HEK293 (cell line): ENCODE measurements around the gene CATSPERZ.

Experiments
- EGR2 ChIP-seq: fragments of 450-650 bp; formaldehyde crosslinking; IDR thresholded peaks from 2 replicates; pipeline ENCODE4 v1.5.1; 2016; ENCODE audit warnings: low read depth, missing biosample characterization, missing genetic modification characterization
- GLIS1 ChIP-seq: fragments of 450-650 bp; formaldehyde crosslinking; IDR thresholded peaks from 2 replicates; pipeline ENCODE4 v1.5.1; 2016; ENCODE audit warnings: missing biosample characterization, missing genetic modification characterization
- KLF8 ChIP-seq: fragments of 450-650 bp; formaldehyde crosslinking; IDR thresholded peaks from 2 replicates; pipeline ENCODE4 v1.5.1; 2016; ENCODE audit warnings: missing biosample characterization, missing genetic modification characterization
- KLF9 ChIP-seq: fragments of 450-650 bp; formaldehyde crosslinking; IDR thresholded peaks from 2 replicates; pipeline ENCODE4 v1.5.1; 2016; ENCODE audit warnings: missing biosample characterization, missing genetic modification characterization, low read depth
- SP3 ChIP-seq: fragments of 450-650 bp; formaldehyde crosslinking; IDR thresholded peaks from 2 replicates; pipeline ENCODE4 v1.5.1; 2016; ENCODE audit warnings: missing biosample characterization, missing genetic modification characterization
- WT1 ChIP-seq: fragments of 450-650 bp; formaldehyde crosslinking; IDR thresholded peaks from 2 replicates; pipeline ENCODE4 v1.5.1; 2016; ENCODE audit warnings: missing biosample characterization, missing genetic modification characterization
- YY1 ChIP-seq: fragments of 450-650 bp; formaldehyde crosslinking; IDR thresholded peaks from 2 replicates; pipeline ENCODE4 v1.5.1; 2018; ENCODE audit warnings: missing biosample characterization, missing genetic modification characterization
- ZBTB20 ChIP-seq: fragments of 450-650 bp; formaldehyde crosslinking; IDR thresholded peaks from 2 replicates; pipeline ENCODE4 v1.5.1; 2016; ENCODE audit warnings: missing biosample characterization, missing genetic modification characterization
- ZBTB8A ChIP-seq: fragments of 450-650 bp; formaldehyde crosslinking; IDR thresholded peaks from 2 replicates; pipeline ENCODE4 v1.5.1; 2016; ENCODE audit warnings: missing biosample characterization, missing genetic modification characterization
- ZEB2 ChIP-seq: fragments of 450-650 bp; formaldehyde crosslinking; IDR thresholded peaks from 2 replicates; pipeline ENCODE4 v1.5.1; 2016; ENCODE audit warnings: missing biosample characterization, missing genetic modification characterization
- ZNF214 ChIP-seq: fragments of 450-650 bp; formaldehyde crosslinking; IDR thresholded peaks from 2 replicates; pipeline ENCODE4 v1.5.1; 2017; ENCODE audit warnings: missing biosample characterization, mild to moderate bottlenecking, missing genetic modification characterization, borderline replicate concordance
- ZNF292 ChIP-seq: fragments of 450-650 bp; formaldehyde crosslinking; IDR thresholded peaks from 2 replicates; pipeline ENCODE4 v1.5.1; 2016; ENCODE audit warnings: low read depth, missing biosample characterization, missing genetic modification characterization, borderline replicate concordance
- ZNF37A ChIP-seq: fragments of 450-650 bp; IDR thresholded peaks from 2 replicates; pipeline ENCODE4 v1.5.1; 2018; ENCODE audit warnings: missing biosample characterization, missing genetic modification characterization
- ZNF433 ChIP-seq: fragments of 450-650 bp; formaldehyde crosslinking; IDR thresholded peaks from 2 replicates; pipeline ENCODE4 v1.5.1; 2016; ENCODE audit warnings: missing biosample characterization, missing genetic modification characterization, low read depth
- ZNF561 ChIP-seq: fragments of 450-650 bp; IDR thresholded peaks from 2 replicates; pipeline ENCODE4 v1.5.1; 2018; ENCODE audit warnings: missing biosample characterization, missing genetic modification characterization, borderline replicate concordance
- ZNF600 ChIP-seq: fragments of 450-650 bp; formaldehyde crosslinking; IDR thresholded peaks from 2 replicates; pipeline ENCODE4 v1.5.1; 2016; ENCODE audit warnings: missing biosample characterization, missing genetic modification characterization
- ZNF837 ChIP-seq: fragments of 450-650 bp; formaldehyde crosslinking; IDR thresholded peaks from 2 replicates; pipeline ENCODE4 v1.5.1; 2016; ENCODE audit warnings: missing biosample characterization, missing genetic modification characterization
- TF ChIP-seq, protein P1 (sequence below): fragments of 450-650 bp; IDR thresholded peaks from 2 replicates; pipeline ENCODE4 v1.5.1; 2018; ENCODE audit warnings: missing biosample characterization, missing genetic modification characterization
- TF ChIP-seq, protein P2 (sequence below): fragments of 450-650 bp; formaldehyde crosslinking; IDR thresholded peaks from 2 replicates; pipeline ENCODE4 v1.5.1; 2017; ENCODE audit warnings: missing biosample characterization, mild to moderate bottlenecking, missing genetic modification characterization, moderate library complexity
- TF ChIP-seq, protein P3 (sequence below): fragments of 450-650 bp; formaldehyde crosslinking; IDR thresholded peaks from 2 replicates; pipeline ENCODE4 v1.5.1; 2016; ENCODE audit warnings: missing biosample characterization, missing genetic modification characterization
- TF ChIP-seq, protein P4 (sequence below): fragments of 450-650 bp; formaldehyde crosslinking; IDR thresholded peaks from 2 replicates; pipeline ENCODE4 v1.5.1; 2016; ENCODE audit warnings: missing biosample characterization, missing genetic modification characterization
- TF ChIP-seq, protein P5 (sequence below): fragments of 450-650 bp; formaldehyde crosslinking; optimal IDR thresholded peaks from 2 replicates; pipeline ENCODE3; 2016; ENCODE audit warnings: missing biosample characterization, mild to moderate bottlenecking, missing genetic modification characterization
- TF ChIP-seq, protein P6 (sequence below): fragments of 450-650 bp; formaldehyde crosslinking; IDR thresholded peaks from 2 replicates; pipeline ENCODE4 v1.5.1; 2016; ENCODE audit warnings: missing biosample characterization, missing genetic modification characterization
- TF ChIP-seq, protein P7 (sequence below): sonication (generic); formaldehyde crosslinking; IDR thresholded peaks from 2 replicates; pipeline ENCODE4 v1.8.1; 2022; ENCODE audit warnings: mild to moderate bottlenecking, moderate library complexity, missing genetic modification reagents

Gene CATSPERZ

DNA sequence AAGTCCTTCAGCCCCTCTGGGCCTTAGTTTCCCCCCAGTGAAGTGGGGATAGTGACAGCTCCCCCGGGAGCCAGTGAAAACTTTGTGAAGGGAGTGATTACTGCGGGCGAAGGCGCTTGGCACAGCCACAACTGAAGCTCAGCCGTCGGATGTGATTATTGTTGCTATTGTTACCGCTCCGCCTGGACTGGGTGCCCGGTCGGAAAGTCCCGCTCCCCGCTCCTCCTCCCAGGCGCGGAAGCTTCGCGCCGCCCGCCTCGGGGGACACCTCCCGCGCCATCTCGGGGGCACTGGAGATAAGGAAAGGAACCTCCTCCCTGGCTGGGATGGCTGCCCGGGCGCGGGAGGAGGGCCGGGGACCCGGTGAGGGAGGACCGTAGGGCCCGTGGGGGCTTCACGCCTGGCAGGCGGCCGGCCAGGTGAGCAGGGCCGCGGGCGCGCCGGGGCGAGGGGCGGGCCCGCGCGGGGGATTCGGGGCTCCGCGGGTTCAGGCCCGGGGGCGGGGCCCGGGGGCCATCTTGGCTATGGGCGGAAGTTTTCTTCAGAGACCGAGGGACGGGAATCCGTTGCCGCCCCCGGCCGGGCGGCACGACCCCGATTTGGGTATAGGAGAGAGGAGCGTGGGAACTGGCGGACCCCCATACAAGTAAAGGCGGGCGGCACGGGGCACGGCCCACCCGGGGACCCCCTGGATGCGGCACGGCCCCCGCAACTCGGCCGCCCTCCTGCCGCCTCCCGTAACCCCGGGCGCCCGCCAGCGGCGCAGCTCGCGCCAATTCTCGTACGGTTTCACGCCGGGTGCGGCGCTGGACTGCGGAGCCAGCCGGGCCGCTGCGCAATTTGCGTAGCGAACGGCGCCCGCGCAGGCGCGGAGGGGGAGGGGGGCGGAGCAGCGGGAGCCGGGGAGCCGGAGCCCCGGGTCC, 14.9 kb upstream of the CATSPERZ start, which contains the start of gene GPR137 (continued):
- TF ChIP-seq ZBTB8A (peak; percentile 65), GLIS1 (tag by site-specific recombination) (peak; percentile 10; the same call in 1 of the 2 replicates), EGR2 (tag by site-specific recombination) (0 out of 2 replicates have a peak, but pooled peaks have one; percentile 19), ZNF561 (tag by site-specific recombination) (peak; percentile 55; the same call in 1 of the 2 replicates), ZEB2 (tag by site-specific recombination) (peak; percentile 59; the same call in 1 of the 2 replicates), ZNF433 (tag by site-specific recombination) (no peak), ZNF837 (tag by site-specific recombination) (no peak), ZNF214 (tag by site-specific recombination) (no peak), KLF8 (peak; percentile 32; the same call in 1 of the 2 replicates), ZNF37A (tag by site-specific recombination) (peak; percentile 85), YY1 (tag by site-specific recombination) (peak; percentile 55; the same call in 1 of the 2 replicates), ZNF600 (tag by site-specific recombination) (0 out of 2 replicates have a peak, but pooled peaks have one; percentile 4), WT1 (tag by site-specific recombination) (peak; percentile 15; the same call in 1 of the 2 replicates), ZNF292 (tag by site-specific recombination) (no peak), KLF9 (tag by site-specific recombination) (peak; percentile 63), ZBTB20 (tag by site-specific recombination) (peak; percentile 43; the same call in 1 of the 2 replicates), SP3 (peak; percentile 55; the same call in 1 of the 2 replicates)
- TF ChIP-seq, protein P1, sequence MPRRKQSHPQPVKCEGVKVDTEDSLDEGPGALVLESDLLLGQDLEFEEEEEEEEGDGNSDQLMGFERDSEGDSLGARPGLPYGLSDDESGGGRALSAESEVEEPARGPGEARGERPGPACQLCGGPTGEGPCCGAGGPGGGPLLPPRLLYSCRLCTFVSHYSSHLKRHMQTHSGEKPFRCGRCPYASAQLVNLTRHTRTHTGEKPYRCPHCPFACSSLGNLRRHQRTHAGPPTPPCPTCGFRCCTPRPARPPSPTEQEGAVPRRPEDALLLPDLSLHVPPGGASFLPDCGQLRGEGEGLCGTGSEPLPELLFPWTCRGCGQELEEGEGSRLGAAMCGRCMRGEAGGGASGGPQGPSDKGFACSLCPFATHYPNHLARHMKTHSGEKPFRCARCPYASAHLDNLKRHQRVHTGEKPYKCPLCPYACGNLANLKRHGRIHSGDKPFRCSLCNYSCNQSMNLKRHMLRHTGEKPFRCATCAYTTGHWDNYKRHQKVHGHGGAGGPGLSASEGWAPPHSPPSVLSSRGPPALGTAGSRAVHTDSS (tag by site-specific recombination): 0 out of 2 replicates have a peak, but pooled peaks have one; percentile 11
- TF ChIP-seq, protein P2, sequence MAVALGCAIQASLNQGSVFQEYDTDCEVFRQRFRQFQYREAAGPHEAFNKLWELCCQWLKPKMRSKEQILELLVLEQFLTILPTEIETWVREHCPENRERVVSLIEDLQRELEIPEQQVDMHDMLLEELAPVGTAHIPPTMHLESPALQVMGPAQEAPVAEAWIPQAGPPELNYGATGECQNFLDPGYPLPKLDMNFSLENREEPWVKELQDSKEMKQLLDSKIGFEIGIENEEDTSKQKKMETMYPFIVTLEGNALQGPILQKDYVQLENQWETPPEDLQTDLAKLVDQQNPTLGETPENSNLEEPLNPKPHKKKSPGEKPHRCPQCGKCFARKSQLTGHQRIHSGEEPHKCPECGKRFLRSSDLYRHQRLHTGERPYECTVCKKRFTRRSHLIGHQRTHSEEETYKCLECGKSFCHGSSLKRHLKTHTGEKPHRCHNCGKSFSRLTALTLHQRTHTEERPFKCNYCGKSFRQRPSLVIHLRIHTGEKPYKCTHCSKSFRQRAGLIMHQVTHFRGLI: 0 out of 2 replicates have a peak, but pooled peaks have one; percentile 34
- TF ChIP-seq, protein P3, sequence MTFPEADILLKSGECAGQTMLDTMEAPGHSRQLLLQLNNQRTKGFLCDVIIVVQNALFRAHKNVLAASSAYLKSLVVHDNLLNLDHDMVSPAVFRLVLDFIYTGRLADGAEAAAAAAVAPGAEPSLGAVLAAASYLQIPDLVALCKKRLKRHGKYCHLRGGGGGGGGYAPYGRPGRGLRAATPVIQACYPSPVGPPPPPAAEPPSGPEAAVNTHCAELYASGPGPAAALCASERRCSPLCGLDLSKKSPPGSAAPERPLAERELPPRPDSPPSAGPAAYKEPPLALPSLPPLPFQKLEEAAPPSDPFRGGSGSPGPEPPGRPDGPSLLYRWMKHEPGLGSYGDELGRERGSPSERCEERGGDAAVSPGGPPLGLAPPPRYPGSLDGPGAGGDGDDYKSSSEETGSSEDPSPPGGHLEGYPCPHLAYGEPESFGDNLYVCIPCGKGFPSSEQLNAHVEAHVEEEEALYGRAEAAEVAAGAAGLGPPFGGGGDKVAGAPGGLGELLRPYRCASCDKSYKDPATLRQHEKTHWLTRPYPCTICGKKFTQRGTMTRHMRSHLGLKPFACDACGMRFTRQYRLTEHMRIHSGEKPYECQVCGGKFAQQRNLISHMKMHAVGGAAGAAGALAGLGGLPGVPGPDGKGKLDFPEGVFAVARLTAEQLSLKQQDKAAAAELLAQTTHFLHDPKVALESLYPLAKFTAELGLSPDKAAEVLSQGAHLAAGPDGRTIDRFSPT: peak; percentile 82
- TF ChIP-seq, protein P4, sequence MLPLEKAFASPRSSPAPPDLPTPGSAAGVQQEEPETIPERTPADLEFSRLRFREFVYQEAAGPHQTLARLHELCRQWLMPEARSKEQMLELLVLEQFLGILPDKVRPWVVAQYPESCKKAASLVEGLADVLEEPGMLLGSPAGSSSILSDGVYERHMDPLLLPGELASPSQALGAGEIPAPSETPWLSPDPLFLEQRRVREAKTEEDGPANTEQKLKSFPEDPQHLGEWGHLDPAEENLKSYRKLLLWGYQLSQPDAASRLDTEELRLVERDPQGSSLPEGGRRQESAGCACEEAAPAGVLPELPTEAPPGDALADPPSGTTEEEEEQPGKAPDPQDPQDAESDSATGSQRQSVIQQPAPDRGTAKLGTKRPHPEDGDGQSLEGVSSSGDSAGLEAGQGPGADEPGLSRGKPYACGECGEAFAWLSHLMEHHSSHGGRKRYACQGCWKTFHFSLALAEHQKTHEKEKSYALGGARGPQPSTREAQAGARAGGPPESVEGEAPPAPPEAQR: no peak
- TF ChIP-seq, protein P5, sequence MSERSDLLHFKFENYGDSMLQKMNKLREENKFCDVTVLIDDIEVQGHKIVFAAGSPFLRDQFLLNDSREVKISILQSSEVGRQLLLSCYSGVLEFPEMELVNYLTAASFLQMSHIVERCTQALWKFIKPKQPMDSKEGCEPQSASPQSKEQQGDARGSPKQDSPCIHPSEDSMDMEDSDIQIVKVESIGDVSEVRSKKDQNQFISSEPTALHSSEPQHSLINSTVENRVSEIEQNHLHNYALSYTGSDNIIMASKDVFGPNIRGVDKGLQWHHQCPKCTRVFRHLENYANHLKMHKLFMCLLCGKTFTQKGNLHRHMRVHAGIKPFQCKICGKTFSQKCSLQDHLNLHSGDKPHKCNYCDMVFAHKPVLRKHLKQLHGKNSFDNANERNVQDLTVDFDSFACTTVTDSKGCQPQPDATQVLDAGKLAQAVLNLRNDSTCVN: peak; percentile 65
- TF ChIP-seq, protein P6, sequence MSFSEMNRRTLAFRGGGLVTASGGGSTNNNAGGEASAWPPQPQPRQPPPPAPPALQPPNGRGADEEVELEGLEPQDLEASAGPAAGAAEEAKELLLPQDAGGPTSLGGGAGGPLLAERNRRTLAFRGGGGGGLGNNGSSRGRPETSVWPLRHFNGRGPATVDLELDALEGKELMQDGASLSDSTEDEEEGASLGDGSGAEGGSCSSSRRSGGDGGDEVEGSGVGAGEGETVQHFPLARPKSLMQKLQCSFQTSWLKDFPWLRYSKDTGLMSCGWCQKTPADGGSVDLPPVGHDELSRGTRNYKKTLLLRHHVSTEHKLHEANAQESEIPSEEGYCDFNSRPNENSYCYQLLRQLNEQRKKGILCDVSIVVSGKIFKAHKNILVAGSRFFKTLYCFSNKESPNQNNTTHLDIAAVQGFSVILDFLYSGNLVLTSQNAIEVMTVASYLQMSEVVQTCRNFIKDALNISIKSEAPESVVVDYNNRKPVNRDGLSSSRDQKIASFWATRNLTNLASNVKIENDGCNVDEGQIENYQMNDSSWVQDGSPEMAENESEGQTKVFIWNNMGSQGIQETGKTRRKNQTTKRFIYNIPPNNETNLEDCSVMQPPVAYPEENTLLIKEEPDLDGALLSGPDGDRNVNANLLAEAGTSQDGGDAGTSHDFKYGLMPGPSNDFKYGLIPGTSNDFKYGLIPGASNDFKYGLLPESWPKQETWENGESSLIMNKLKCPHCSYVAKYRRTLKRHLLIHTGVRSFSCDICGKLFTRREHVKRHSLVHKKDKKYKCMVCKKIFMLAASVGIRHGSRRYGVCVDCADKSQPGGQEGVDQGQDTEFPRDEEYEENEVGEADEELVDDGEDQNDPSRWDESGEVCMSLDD (tag by site-specific recombination): peak; percentile 69; the same call in 1 of the 2 replicates
- TF ChIP-seq, protein P7, sequence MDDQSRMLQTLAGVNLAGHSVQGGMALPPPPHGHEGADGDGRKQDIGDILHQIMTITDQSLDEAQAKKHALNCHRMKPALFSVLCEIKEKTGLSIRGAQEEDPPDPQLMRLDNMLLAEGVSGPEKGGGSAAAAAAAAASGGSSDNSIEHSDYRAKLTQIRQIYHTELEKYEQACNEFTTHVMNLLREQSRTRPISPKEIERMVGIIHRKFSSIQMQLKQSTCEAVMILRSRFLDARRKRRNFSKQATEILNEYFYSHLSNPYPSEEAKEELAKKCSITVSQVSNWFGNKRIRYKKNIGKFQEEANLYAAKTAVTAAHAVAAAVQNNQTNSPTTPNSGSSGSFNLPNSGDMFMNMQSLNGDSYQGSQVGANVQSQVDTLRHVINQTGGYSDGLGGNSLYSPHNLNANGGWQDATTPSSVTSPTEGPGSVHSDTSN (CRISPR knock-in tag): 0 out of 2 replicates have a peak, but pooled peaks have one; percentile 35
